Activated CD8-positive, alpha-beta memory T cell treated with anti-CD3 and anti-CD28 coated beads for 48 hours (primary cell): ENCODE data around the gene INPP4A.

Experiments used
- DNase-seq, 3 experiments: peaks; one replicate each; pipeline ENCODE4 v3.0.0-alpha.2; 2020; ENCODE audit warnings: low read depth in 2 of 3, low spot score in 2 of 3

The INPP4A gene

DNA sequence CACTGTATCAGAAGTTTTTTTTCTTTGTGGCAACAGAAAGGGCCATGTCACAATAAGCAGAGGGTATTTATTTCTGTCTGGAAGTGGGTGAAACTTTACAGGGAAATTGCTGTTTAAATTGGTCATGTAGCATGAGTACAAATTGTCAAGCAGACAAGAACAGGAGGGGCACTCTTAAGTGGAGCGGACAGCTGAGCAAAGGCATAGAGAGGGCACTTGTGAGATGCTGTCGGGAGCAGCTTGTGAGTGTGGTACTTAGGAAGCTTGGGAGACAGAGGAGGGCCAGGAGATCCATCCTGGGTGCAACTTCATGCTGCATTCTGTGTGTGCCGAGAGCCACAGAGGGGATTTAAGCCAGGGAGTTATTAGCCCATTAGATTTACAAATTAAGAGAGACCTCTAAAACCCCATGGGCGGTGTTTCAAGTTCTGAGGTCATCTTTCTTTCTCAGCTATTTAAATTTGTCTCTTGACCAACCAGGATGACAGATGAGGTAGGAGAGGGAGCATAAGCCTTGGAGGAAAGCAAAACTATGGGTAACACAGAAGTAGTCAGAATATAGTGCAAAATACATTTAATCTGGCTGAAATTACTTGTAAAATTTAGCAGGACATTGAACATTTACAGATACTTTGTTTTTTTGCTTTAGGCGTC, 30.4 kb downstream of the INPP4A start:
- DNase-seq: no peak

- DNase-seq: no peak
Measured at GRCh38 chr2:98476192-98476868, 31.7 kb downstream of the INPP4A start.

GRCh38 chr2:98477036-98477435, 32.4 kb downstream of the INPP4A start:
- no peak for DNase-seq

DNA sequence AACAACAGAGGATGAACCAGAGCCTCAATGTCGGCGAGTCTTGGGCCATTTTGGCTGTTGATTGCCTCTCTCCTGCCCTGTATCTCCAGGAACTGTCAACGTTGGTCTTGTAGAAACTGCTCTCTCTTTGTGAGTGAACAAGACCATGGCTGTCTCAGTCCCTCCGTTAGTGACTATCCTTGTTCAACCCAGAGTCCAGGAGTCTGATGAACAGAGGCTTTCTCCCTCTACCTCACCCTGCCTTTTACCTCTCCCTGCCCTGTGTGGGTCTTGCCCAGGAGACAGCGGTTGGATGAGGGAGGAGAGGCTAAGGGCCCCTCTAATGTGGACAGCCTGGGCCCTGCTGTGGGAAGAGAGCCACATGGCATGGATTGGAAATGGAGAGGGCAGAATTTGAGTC, 32.8 kb downstream of the INPP4A start:
- no peak for DNase-seq

GRCh38 chr2:98478088-98478551, 33.5 kb downstream of the INPP4A start:
- DNase-seq: no peak

- DNase-seq: no peak
Measured at GRCh38 chr2:98478907-98479306, 34.2 kb downstream of the INPP4A start.

GRCh38 chr2:98479371-98479770, 34.7 kb downstream of the INPP4A start:
- DNase-seq: no peak

- DNase-seq: no peak
Measured at GRCh38 chr2:98479959-98480524, 35.4 kb downstream of the INPP4A start.

- DNase-seq: no peak
Measured at GRCh38 chr2:98480598-98480997, 35.9 kb downstream of the INPP4A start.

DNA sequence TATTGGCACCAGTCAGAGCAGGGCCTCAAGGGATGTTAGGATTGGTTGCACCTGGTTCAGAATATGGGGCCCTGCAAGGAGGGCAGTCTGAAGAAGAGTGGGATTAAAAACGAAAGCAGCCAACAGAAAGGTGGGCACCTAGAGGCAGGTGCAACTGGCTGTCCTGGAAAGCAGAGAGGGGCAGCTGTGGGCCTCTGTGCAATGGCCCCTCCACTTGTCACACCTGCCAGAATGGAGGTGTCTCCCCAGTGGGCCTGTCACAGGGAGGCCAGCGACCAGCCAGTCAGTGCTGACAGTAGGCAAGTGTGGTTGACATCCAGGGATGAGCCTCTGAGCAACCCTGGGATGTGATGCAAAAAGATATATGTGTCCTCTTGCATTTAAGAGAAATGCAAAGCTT, 37.7 kb downstream of the INPP4A start:
- no peak for DNase-seq

DNA sequence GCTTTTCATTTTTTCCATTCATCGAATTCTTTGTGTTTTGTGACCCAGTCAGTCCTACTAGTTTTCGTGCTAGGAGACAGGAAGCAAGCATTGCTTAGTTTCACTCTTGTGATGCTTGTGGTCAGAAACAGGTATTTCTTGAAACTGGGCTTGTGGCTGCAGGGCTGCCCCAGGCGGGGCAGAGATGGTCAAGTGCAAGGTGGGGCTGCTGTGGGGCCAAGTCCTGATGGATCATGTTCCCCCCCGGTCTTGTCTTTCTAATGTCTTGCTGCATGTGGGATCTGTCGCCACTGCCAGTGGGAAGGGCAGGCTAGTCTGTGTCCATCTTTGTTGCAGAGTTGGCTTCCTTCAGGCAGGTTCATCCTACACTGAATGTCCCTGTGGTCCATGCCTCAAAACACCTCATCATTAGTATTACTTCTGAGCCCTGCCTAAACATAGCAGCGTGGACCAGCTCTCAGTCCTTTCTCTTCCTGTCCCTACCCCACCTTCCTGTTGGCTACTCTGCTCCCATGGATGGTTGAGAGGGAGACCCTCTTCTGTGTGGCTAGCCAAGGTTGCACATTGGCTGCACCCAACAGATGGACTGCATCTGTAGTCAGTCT, 38.7 kb downstream of the INPP4A start:
- no peak for DNase-seq

DNA sequence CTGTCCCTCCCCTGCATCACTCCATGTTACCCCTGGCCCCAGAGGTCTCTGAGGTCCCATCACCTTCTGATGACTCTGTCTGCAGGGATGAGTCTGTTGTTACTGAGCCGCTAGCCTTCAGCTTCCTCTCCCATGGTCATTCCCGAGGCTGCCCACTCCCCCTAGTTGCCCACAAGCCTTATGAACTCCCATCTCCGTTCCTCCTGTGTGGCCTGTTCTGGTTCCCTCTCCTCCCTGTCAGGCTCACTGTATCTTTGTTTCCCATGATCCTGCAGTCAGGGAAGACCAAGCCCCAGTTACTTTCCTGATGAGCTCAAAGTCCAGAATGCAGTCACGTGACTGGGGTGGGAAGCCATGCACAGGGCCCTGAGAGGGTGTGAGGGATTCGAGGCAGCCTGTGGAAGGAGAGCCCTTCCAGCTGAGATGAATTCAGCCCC, 39.5 kb downstream of the INPP4A start:
- DNase-seq: no peak

- DNase-seq: no peak
Measured at GRCh38 chr2:98484652-98485452, 40.2 kb downstream of the INPP4A start.

DNA sequence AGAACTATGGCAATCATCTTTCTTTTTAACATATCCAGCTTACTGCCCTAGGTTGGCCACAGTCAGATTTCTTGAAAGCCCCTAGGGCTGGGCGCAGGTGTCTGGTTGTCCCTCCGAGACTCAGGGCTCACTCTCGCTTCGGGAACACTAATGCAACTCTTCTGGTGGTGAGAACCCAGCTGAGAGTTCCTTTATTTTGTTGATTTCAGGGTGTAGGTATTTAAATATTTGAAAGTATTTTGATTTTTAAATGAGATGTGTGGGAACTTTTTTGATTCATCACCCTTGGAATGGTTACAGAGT, 40.7 kb downstream of the INPP4A start:
- no peak for DNase-seq

DNA sequence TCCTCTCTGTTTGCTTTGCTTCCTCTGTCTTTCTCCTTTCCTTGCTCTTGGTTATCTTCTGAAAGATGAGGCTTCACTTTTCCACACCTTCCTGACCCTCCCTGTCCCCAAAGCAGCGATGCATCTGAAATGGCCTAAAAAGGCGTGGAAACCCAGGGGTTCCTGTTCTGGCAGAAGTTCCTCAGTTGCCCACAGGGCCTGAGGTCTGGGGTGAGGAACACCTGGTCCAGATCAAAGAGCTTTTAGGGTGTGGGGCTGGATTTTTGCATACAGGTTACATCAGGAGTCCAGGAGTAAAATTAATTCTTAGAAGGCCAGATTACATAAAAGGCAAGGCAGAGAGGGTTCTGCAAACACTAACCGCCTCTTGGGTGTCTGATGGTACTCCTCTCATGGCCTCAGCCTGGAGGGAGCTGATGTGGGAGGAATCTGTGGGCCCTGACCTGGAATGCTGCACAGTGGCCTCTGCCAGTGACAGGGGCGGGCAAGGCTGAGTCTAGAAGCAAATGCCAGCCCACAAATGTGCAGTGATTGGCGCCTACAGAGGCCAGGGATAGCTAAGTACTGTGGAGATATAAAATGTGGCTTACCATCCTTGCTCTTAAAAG, 41.8 kb downstream of the INPP4A start:
- no peak for DNase-seq

DNA sequence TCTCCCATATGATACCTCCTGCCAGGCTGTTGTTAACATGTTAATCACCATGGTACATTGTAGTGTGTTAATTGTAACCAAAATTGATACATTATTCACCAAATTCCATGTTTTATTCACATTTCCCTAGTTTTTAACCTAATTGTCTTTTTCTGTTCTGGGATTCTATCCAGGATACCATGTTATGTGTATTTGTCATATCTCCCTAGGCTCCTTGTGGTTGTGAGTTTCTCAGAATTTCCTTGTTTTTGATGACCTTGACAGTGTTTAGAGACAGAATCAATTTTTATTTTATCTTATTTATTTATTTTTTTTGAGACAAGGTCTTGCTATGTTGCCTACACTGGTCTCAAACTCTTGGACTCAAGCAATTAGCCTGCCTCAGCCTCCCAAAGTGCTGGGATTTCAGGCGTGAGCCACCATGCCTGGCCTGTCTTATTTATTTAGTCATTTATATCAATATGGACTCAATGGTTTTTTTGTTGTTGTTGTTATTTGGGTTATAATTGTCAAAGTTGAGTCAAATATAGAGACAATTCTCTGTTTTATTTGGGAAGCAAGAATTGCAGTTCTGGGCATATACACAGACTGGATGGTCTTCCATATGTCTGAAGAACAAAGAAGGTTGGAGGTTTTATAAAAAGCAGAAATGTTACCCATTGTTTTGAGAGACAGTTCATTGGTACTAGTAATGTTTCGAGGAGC, 42.6 kb downstream of the INPP4A start:
- DNase-seq: no peak

DNA sequence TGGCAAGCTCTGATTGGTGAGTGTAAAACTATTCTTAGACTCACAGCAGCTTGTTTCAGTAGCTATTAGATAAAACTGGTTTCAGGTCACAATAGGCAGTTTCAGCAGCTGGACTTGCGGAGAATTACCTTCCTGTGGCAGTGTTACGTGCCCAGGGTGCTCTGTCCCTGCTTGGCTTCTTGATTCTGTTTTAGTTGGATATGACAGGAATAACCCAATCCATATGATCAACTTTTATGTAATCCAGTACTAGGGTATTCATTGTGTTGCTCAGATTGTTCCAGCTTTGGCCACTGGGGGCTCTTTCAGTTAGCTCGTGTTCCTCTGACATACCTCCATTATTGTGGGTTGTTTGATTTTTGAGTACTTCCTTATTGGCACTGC, 43.1 kb downstream of the INPP4A start:
- DNase-seq: no peak

GRCh38 chr2:98488252-98488651, 43.6 kb downstream of the INPP4A start:
- DNase-seq: no peak

DNA sequence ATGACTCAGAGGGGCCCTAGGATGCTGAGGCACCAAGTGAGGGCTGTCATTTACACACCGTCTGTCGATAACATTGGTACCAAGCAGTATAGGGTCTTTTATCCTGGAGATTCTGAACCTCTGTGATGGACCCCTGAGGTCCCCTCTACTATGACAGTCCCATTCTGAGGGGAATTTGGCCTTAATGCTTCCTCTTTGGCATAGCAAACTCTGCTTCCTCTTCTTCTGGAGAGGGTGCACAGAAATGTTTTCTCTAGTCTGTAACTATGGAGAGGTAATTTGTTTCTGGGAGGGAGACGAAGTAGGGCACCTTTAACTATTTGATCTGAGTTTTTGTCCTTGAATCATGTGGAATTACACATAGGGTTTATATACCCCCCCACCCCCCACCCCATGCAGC, 44.8 kb downstream of the INPP4A start:
- DNase-seq: no peak
